Erythroblast (primary cell): ENCODE data around the gene GATA2.

ENCODE experiments used
- GATA1 ChIP-seq: IDR thresholded peaks from 2 replicates; pipeline ENCODE4 v1.6.1; 2011; ENCODE audit warnings: low read depth, mild to moderate bottlenecking, control low read depth, low read length, moderate library complexity
- POLR2A ChIP-seq: IDR thresholded peaks from 2 replicates; pipeline ENCODE4 v1.6.1; 2011; ENCODE audit warnings: mild to moderate bottlenecking, low read length

DNA sequence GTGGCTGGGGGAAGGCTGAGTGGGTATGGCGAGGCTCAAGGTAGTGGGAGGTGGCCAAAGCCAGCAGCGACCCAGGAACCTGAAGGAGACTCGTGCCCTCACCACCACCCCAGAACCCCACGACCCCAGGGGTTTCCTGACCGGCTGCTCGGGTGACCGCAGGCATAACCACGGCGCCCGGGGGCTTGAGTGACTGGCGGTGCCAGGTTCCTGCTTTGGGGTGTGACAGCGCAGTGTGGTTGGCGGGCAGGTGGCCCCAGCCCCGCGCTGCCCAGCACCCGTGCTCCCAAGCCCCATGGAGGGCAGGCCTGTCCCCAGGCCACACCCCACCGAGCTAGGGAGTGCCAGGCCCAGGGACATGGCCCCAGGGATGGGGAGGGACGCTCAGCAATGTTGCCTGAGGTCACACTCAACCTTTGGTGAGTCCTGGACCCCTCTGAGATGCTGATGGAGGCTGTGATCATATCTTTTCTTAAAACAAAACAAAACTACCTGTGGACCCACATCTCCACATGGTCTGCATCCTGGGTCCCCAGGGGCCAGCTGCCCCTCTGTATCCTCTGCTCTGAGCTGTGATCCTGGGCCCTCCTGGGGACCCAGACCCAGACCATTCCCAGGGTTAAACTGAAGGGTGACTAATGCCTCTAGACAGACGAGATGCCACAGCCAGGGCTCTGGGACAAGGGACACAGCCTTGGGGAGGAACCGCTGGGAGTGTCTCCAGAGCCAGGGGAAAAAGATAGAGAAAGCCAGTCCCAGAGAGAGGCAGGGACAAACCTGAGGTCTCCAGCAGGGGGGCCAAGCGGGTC, 39.3 kb downstream of the GATA2 start:
- TF ChIP-seq POLR2A (no peak), GATA1 (no peak)
